ENCODE results near the gene SLC13A3. TPM values are rescaled to one million over a fixed set of nuclear protein-coding genes. Genes with fewer than 3 reads are reported as not detected.

Gene SLC13A3
- total and polyA plus RNA-seq, 2 of the 4 experiments (the other 2 are of a cell fraction): 2.5 to 4.2 TPM

GRCh38 chr20:46657137-46657536 lies 5.9 kb upstream of the SLC13A3 start:
- Histone ChIP-seq H4K20me1 (ENCODE audit: insufficient read depth, low read length) (no peaks in the 10 kb centered on the region), H2BK20ac (ENCODE audit: low read depth, low read length) (no peak overlapping the region), H3K23ac (ENCODE audit: low read depth, low read length) (no peak overlapping the region), H3K4me3 (ENCODE audit: insufficient read depth, low read depth, low read length) (no peak overlapping the region), H2BK15ac (ENCODE audit: low read depth, low read length) (no peak overlapping the region), H4K91ac (ENCODE audit: insufficient read depth, low read depth, low read length) (no peak overlapping the region), H3K9me3 (ENCODE audit: control insufficient read depth, insufficient read depth, low read length) (no peaks in the 10 kb centered on the region), H2AFZ (replicated peaks; ENCODE audit: low read length, poor library complexity) (no peak overlapping the region), H3K56ac (ENCODE audit: extremely low read depth, insufficient read depth, low read length) (no peak overlapping the region), H3K18ac (ENCODE audit: low read depth, low read length) (no peak overlapping the region), H3K9ac (ENCODE audit: low read depth, low read length) (no peak overlapping the region), H2AK5ac (ENCODE audit: low read depth, low read length) (no peak overlapping the region), H3K4ac (ENCODE audit: low read depth, low read length) (no peak overlapping the region), H2BK5ac (ENCODE audit: low read depth, low read length, poor library complexity, severe bottlenecking) (no peak overlapping the region), H3K4me2 (ENCODE audit: low read depth, low read length) (no peak overlapping the region), H3K9me1 (ENCODE audit: insufficient read depth, low read length) (no peaks in the 10 kb centered on the region), H3K79me1 (ENCODE audit: low read depth in 1 of 2, low read length in 2 of 2) (no peaks in the 10 kb centered on the region), H4K8ac (ENCODE audit: low read depth in 2 of 2, low read length in 2 of 2) (no peak overlapping the region), H4K5ac (ENCODE audit: low read depth, low read length) (no peak overlapping the region), H2AK9ac (replicated peaks; ENCODE audit: low read depth, low read length, poor library complexity) (no peak overlapping the region), H3K27me3 (ENCODE audit: control insufficient read depth, insufficient read depth, low read length) (no peaks in the 10 kb centered on the region), H3K36me3 (ENCODE audit: control insufficient read depth, insufficient read depth, low read length) (no peaks in the 10 kb centered on the region), H3K27ac (ENCODE audit: insufficient read depth, low read length) (no peak overlapping the region), H3K4me1 (ENCODE audit: control insufficient read depth, insufficient read depth, low read length) (no peaks in the 10 kb centered on the region), H2BK120ac (ENCODE audit: low read depth, low read length) (no peak overlapping the region), H3K14ac (replicated peaks; ENCODE audit: low read depth, low read length) (no peak overlapping the region)
- intact Hi-C loops (cut with micrococcal nuclease): loop anchor here (10.0 kb wide), 1 partner anchor 62 kb away; no protein-coding TSS in a partner anchor
- ChIA-PET POLR2A (ENCODE audit: unreplicated experiment) (no interaction called here), CTCF (no interaction called here)
- DNase-seq (no peak), ATAC-seq (ENCODE audit: low read depth) (no peak)
- TF ChIP-seq RFX5 (IDR thresholded peaks at IDR 0.05; ENCODE audit: low read depth, low read length): no peak
- no peak for TF ChIP-seq MXI1 (IDR thresholded peaks at IDR 0.05; ENCODE audit: borderline replicate concordance, low read depth, low read length)
- no peak for TF ChIP-seq CEBPB (IDR thresholded peaks at IDR 0.05; ENCODE audit: low read depth, low read length)
- TF ChIP-seq MAZ (IDR thresholded peaks at IDR 0.05; ENCODE audit: borderline replicate concordance, low read depth, low read length): no peak
- TF ChIP-seq MAFK (IDR thresholded peaks at IDR 0.05; ENCODE audit: low read depth, low read length): no peak
- no peak for TF ChIP-seq FOS (IDR thresholded peaks at IDR 0.05; ENCODE audit: low read depth, low read length)
- TF ChIP-seq, protein P1, sequence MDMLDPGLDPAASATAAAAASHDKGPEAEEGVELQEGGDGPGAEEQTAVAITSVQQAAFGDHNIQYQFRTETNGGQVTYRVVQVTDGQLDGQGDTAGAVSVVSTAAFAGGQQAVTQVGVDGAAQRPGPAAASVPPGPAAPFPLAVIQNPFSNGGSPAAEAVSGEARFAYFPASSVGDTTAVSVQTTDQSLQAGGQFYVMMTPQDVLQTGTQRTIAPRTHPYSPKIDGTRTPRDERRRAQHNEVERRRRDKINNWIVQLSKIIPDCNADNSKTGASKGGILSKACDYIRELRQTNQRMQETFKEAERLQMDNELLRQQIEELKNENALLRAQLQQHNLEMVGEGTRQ (IDR thresholded peaks at IDR 0.05; ENCODE audit: low read depth, low read length): no peak
- no peak for TF ChIP-seq BHLHE40 (IDR thresholded peaks at IDR 0.05; ENCODE audit: low read depth, low read length)
- TF ChIP-seq RAD21 (IDR thresholded peaks at IDR 0.05; ENCODE audit: low read length): no peak
- TF ChIP-seq NFE2L2 (IDR thresholded peaks at IDR 0.05; ENCODE audit: low read depth, low read length): no peak
- no peak for TF ChIP-seq CHD1 (IDR thresholded peaks at IDR 0.05; ENCODE audit: low read depth, low read length)
- dilution Hi-C loops (cut with HindIII; ENCODE audit: low sequenced_read_pairs, unreplicated experiment): no loop called here
- in situ Hi-C loops (cut with MboI; ENCODE audit: low sequenced_read_pairs): no loop called here
- 100% methylated on average over 1 of the region's 8 CpGs; no CpG with 5 or more reads in 1 of the 2 experiments for WGBS, 2 experiments (ENCODE audit: extremely low coverage in 2 of 2, insufficient read length in 1 of 2)
- no TSS peak for BruUV-seq (replicated peaks)
